Measurements from ENCODE around the gene OAT.

Gene OAT

DNA sequence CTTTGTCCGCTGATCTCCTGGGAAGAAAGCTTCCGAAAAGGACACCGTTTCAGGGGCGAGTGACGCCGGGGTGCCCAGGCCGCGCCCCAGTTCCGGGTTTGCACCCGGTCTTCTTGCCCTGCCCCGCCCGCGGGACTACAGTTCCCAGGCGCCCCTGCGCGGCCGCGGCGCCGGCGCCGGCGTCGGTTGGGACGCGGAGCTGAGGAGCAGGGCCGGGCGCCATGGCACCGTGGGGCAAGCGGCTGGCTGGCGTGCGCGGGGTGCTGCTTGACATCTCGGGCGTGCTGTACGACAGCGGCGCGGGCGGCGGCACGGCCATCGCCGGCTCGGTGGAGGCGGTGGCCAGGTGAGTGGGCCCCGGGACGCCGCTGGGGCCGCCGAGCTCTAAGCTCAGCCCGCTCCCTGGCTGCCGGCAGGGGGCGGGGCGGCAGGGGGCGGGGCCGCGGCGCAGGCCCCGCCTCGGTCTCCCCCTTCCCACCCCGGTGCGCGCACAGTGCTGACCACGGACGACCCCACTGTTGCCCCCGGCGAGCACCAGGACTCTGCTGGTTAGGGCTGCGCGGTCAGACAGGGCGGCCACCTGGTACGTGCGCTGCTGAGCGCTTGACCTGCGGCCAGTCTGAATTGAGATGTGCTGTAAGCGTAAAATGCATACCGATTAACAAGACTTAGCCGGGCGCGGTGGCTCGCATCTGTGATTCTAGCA lies 43.1 kb upstream of the OAT start, which contains the start of gene LHPP:
TSS of gene LHPP (plus strand) at position 182 of the 706 bp plus-strand sequence. CDS start at position 222, 40 bp downstream.
- peak within 1 kb of the TSS; percentile 71 for H3K4me3 ChIP-seq (replicated peaks; ENCODE audit: low read depth, low read length)
- TF ChIP-seq, protein P1, sequence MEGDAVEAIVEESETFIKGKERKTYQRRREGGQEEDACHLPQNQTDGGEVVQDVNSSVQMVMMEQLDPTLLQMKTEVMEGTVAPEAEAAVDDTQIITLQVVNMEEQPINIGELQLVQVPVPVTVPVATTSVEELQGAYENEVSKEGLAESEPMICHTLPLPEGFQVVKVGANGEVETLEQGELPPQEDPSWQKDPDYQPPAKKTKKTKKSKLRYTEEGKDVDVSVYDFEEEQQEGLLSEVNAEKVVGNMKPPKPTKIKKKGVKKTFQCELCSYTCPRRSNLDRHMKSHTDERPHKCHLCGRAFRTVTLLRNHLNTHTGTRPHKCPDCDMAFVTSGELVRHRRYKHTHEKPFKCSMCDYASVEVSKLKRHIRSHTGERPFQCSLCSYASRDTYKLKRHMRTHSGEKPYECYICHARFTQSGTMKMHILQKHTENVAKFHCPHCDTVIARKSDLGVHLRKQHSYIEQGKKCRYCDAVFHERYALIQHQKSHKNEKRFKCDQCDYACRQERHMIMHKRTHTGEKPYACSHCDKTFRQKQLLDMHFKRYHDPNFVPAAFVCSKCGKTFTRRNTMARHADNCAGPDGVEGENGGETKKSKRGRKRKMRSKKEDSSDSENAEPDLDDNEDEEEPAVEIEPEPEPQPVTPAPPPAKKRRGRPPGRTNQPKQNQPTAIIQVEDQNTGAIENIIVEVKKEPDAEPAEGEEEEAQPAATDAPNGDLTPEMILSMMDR (IDR thresholded peaks at IDR 0.05; ENCODE audit: low read length, missing control alignments) = no peak
- DNase-seq (ENCODE audit: low read depth) = peak; percentile 73

DNA sequence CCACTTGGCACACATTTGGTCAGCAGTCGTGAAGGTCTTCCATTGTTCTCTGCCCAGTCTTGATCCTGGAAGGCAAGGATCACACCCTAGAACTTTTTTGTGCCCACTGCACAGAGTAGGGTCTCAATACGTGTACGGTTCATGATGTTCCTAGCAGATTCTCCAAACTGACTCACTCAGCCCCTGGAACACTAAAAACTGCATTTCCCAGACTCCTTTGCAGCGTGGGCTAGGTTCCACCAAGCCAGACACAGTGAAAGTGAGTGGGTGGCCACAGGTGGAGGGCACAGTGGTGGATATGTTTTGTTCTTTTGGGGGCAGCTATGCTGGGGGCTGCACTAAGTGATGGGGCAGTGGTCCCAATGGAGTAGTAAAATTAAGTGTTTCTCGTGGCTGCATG lies 41.4 kb upstream of the OAT start:
- TF ChIP-seq, protein P1 (IDR thresholded peaks at IDR 0.05; ENCODE audit: low read length, missing control alignments) = no peak
- DNase-seq (ENCODE audit: low read depth) = no peak
- H3K4me3 ChIP-seq (replicated peaks; ENCODE audit: low read depth, low read length) = no peak overlapping the region

DNA sequence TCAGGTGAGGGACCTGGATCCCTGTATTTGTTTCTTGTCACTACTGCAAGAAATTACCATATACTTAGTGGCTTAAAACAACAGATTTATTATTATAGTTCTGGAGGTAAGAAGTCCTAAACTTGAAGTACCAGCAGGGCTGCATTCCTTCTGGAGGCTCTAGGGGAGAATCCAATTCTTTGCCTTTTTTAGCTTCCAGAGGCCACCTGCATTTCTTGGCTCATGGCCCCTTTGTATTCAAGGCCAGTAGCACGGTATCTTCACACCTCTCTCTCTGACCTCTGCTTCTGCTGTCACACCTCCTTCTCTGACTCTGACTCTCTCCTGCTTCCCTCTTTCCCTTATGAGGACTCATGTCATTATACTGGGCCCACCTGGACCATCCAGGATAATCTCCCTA lies 40.7 kb upstream of the OAT start:
- no peak for DNase-seq (ENCODE audit: low read depth)
- no peak overlapping the region for H3K4me3 ChIP-seq (replicated peaks; ENCODE audit: low read depth, low read length)
- TF ChIP-seq, protein P1 (IDR thresholded peaks at IDR 0.05; ENCODE audit: low read length, missing control alignments) = no peak

GRCh38 chr10:124458889-124459288 lies 40.2 kb upstream of the OAT start:
- TF ChIP-seq, protein P1 (IDR thresholded peaks at IDR 0.05; ENCODE audit: low read length, missing control alignments) = no peak
- DNase-seq (ENCODE audit: low read depth) = no peak
- no peak overlapping the region for H3K4me3 ChIP-seq (replicated peaks; ENCODE audit: low read depth, low read length)

GRCh38 chr10:124458473-124458872 lies 39.8 kb upstream of the OAT start:
- H3K4me3 ChIP-seq (replicated peaks; ENCODE audit: low read depth, low read length) = no peak overlapping the region
- no peak for DNase-seq (ENCODE audit: low read depth)
- TF ChIP-seq, protein P1 (IDR thresholded peaks at IDR 0.05; ENCODE audit: low read length, missing control alignments) = no peak

DNA sequence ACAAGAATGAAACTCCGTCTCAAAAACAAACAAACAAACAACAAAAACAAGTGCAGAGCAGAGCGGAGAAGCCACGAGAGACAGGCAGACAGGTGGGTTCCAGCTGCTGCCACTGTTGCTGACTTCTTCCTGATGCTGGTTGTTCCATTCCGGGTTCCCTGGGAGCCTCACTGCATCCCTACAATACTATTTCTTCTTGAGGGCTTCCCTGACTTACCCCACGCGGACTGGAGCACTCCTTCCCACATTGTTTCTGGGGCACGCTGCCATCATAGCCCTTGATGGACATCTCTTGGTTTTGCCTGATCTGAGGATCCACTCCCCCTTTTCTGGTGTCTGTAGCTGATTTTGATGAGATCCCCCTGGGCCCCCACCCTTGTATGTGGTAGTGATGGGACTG lies 36.7 kb upstream of the OAT start:
- H3K4me3 ChIP-seq (replicated peaks; ENCODE audit: low read depth, low read length) = no peak overlapping the region
- no peak for DNase-seq (ENCODE audit: low read depth)
- TF ChIP-seq, protein P1 (IDR thresholded peaks at IDR 0.05; ENCODE audit: low read length, missing control alignments) = no peak

Measured in fibroblast of pulmonary artery (primary cell).